Fibroblast of peridontal ligament (primary cell): ENCODE data around the gene NANP.

ENCODE experiments used
- DNase-seq: peaks from one replicate; pipeline ENCODE4 v3.0.0-alpha.2; 2010; ENCODE audit errors: extremely low read depth

Gene NANP

DNA sequence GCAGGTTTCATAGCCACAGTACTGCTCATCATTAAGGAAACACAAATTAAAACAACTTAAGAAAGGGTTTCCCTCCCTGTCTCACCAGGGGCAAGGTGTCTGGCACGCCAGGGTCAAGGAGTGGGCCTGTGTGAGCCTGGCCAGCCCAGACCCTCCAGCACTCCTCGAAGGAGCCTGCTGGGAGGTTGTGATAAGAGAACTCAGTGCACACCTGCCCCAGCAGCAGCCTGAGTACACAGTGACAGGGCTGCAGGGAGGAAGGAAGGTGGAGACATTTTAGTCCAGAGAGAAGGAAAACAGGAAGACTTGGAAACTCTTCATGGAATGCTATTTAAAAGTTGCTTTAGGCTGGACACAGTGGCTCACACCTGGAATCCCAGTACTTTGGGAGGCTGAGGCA, 52.6 kb downstream of the NANP start:
- DNase-seq: no peak

DNA sequence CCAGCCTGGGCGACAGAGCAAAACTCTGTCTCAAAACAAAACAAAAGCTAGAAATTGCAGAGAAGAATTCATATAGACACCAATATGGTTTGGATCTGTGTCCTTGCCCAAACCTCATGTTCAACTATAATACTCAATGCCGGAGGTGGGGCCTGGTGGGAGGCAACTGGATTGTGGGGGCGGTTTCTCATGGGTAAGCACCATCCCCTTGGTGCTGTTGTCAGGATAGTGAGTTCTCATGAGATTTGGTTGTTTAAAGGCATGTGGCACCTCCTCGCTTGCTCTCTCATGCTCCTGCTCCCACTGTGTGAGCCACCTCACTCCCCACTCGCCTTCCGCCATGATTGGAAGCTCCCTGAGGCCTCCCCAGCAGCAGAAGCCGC, 53.7 kb downstream of the NANP start:
- no peak for DNase-seq

DNA sequence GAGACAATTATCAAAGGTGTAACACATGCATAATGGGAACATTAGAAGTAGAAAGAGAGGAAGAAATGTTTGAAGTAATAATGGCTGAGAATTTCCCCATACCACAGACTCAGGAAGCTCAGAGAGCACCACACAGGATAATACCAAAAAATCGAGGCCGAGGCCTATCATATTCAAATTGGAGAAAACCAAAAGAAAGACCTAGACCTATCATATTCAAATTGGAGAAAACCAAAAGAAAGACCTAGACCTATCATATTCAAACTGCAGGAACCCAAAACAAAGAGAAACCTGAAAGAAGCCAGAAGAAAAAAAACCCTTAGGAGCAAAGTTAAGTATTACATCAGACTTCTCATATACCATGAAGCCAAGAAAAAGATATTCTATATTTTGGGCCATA, 56.5 kb downstream of the NANP start:
- no peak for DNase-seq

DNA sequence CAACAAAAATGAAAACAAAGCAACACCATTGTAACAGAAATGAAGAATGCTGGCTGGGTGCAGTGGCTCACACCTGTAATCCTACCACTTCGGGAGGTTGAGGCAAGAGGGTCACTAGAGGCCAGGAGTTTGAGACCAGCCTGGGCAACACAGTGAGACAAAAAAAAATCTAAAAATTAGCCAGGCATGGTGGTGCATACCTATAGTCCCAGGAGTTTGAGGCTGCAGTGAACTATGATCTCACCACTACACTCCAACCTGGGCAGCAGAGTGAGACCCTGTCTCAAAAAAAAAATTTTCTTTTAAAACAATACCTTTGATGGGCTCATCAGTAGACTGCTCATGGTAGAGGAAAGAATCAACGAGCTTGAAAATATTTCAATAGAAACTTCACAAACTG, 57.0 kb downstream of the NANP start:
- DNase-seq: no peak

DNA sequence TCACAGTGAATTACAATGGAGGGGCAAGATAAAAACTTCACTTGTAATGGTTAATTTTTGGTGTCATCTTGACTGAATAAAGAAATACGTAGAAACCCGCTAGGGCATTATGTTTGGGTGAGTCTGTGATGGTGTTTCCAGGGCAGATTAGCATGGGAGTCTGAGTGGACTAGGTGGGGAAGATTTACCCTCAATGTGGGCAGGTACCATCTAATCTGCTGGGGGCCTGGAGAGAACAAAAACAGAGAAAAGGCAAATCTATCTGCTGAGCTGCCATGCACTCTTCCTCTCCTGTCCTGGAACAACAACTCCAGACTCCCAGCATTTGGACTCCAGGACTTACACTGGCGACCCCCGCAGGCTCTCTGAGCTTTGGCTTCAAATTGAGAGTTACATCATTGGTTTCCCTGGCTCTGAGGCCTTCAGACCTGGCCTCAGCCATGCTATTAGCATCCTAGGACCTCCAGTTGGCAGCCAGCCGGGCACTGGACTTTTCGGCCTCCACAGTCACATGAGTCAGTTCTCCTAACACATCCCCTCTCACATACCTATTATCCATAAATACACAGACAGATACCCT, 58.1 kb downstream of the NANP start:
- DNase-seq: no peak

DNA sequence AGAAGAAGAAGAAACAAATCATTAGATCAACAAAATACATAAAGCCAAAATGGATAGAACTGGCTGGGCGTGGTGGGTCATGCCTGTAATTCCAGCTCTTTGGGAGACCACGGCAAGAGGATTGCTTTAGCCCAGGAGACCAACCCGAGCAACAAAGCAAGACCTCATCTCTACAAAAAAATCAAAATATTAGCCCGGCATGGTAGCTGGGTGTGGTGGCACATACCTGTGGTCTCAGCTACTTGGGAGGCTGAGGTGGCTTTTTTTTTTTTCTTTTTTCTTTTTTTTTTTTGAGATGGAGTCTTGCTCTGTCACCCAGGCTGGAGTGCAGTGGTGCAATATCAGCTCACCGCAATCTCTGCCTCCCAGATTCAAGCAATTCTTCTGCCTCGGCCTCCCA, 59.9 kb downstream of the NANP start:
- no peak for DNase-seq

DNA sequence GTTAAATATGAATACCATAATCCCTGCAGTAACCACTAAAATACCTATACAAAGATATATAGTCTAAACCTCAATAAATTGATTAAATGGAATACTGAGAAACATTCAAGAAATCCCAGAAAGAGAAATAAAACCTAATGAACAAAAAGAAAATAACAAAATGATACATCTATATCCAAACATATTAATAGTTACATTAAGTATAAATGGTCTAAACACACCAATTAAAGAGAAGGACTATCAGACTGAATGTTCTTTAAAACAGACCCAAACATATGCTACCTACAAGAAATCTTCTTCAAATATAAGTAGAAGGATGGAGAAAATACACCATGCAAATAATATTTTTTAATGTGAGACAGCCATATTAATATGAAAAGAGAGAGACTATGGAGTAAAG, 60.5 kb downstream of the NANP start:
- DNase-seq: no peak
